Cardiac muscle cell (in vitro differentiated cells and primary cell): ENCODE measurements around the gene CACNA1E. TPM values are rescaled to one million over a fixed set of nuclear protein-coding genes. Genes with fewer than 3 reads are reported as not detected.
"Not testable (repeated sequence)": the region's sequence is repeated elsewhere in the genome, so short reads cannot be mapped to it uniquely, and the experiment has no call there.

Experiments used
- DNase-seq, 2 donors: peaks; one replicate each; pipeline versions ENCODE4 v3.0.0 to v3.0.0-alpha.2; 2010 to 2017; ENCODE audit warnings: low read depth in 1 of 2, low spot score in 1 of 2
- H3K27ac ChIP-seq: fragments of 200-600 bp; sonication (generic); 2 replicates; pipeline ENCODE4 v1.5.1; 2016
- H3K27me3 ChIP-seq: fragments of 200-600 bp; sonication (generic); 2 replicates; pipeline ENCODE4 v1.6.0; 2016; ENCODE audit warnings: control low read depth
- H3K36me3 ChIP-seq: fragments of 200-600 bp; sonication (generic); 2 replicates; pipeline ENCODE4 v1.5.1; 2016; ENCODE audit warnings: control low read depth
- H3K4me1 ChIP-seq: fragments of 200-600 bp; sonication (generic); 2 replicates; pipeline ENCODE4 v1.8.1; 2017; ENCODE audit warnings: low read depth, mild to moderate bottlenecking, mixed run types
- H3K4me3 ChIP-seq: fragments of 200-600 bp; sonication (generic); 2 replicates; pipeline ENCODE4 v1.5.1; 2016; ENCODE audit warnings: mild to moderate bottlenecking
- H3K9me3 ChIP-seq: fragments of 200-600 bp; sonication (generic); 2 replicates; pipeline ENCODE4 v1.5.1; 2017; ENCODE audit warnings: low read depth, mild to moderate bottlenecking, control low read depth
- CTCF ChIP-seq: IDR thresholded peaks from 2 replicates; pipeline ENCODE4 v1.5.1; 2012; ENCODE audit warnings: low read depth, mild to moderate bottlenecking, low read length
- polyA plus RNA-seq: library from polyadenylated mRNA; unstranded; fragments of >200 nt; fragmentation: Nextera tagmentation; extraction: Ambion mirVana; gene quantifications from 2 replicates; pipeline ENCODE4 v1.2.1, GENCODE V29; 2016
- total RNA-seq: library from RNA; depleted of rRNA; stranded (reverse); fragments of >200 nt; gene quantifications from 2 replicates; pipeline ENCODE4 v1.2.3, GENCODE V29; 2016

Gene CACNA1E
- total and polyA plus RNA-seq, 2 experiments from 2014 or later, result 0.36 TPM; not detected in 1

- no peaks in the 10 kb centered on the region for H3K9me3 ChIP-seq
- H3K4me3 ChIP-seq, result no peak overlapping the region
- no peak for TF ChIP-seq CTCF
- no peaks in the 10 kb centered on the region for H3K36me3 ChIP-seq
- H3K27ac ChIP-seq, result no peak overlapping the region
- no peak for DNase-seq
- H3K4me1 ChIP-seq, result peaks cover 22% of the 10 kb centered on the region
- peaks cover 35% of the 10 kb centered on the region for H3K27me3 ChIP-seq
Measured at GRCh38 chr1:181517181-181517875, 34.0 kb downstream of the CACNA1E start.

GRCh38 chr1:181518152-181518551 is 34.8 kb downstream of the CACNA1E start:
- TF ChIP-seq CTCF, result no peak
- Histone ChIP-seq H3K36me3 (no peaks in the 10 kb centered on the region), H3K4me1 (peaks cover 22% of the 10 kb centered on the region), H3K27ac (no peak overlapping the region), H3K9me3 (no peaks in the 10 kb centered on the region), H3K27me3 (peaks cover 34% of the 10 kb centered on the region), H3K4me3 (no peak overlapping the region)
- no peak for DNase-seq

DNA sequence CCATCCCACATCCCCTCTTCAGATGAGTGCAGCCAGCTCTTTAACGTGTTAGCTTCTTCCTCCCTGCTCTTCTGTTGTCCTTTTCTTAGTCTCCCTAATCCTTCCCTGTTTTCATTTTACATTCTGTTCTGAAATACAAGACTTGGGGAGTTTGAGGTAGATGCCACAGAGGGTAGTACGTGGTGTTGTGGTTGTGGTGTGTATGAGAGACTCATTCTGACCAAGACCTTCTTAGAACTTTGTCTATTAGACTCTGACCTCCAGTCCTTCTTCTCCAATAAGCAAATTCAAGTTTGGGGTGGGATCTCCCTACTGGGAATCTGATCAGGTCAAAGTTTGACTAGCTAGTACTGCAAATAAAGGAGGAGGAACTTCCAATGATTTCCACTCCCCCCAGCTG is 39.5 kb downstream of the CACNA1E start:
- Histone ChIP-seq H3K9me3 (no peaks in the 10 kb centered on the region), H3K27me3 (peaks cover 34% of the 10 kb centered on the region), H3K4me3 (no peak overlapping the region), H3K4me1 (peaks cover 2% of the 10 kb centered on the region), H3K36me3 (no peaks in the 10 kb centered on the region), H3K27ac (no peak overlapping the region)
- TF ChIP-seq CTCF, result no peak
- no peak for DNase-seq

DNA sequence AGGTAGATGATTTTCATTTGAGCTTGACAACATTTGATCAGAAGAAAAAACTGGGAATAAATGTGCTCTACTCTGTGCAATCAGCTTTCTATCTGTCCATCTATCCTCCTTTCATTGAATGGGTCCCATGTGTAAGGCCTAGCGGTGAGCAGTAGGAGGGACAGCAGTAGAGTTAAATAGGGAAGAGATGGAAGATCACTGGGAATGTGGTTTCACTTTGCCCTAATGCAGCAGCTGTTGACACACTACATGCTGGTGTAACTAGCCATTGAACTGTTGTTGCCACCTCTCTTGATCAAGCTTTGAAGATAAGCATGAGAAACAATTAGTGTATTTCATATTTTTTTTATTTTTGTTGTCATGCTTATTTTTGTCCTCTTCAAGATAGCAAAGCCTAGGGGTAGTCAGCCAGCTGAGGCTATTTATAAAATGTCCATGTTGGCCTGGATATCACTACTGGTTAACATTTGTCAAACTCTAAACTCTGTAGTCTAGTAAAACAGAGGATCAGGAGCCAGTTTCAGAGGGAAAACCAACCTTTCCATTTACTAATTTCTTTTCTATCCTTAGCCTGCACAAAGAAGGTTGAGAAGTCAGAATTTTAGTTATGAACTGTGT is 41.9 kb downstream of the CACNA1E start:
- Histone ChIP-seq H3K9me3 (no peaks in the 10 kb centered on the region), H3K27me3 (peaks cover 14% of the 10 kb centered on the region), H3K36me3 (no peaks in the 10 kb centered on the region), H3K4me3 (no peak overlapping the region), H3K4me1 (no peaks in the 10 kb centered on the region), H3K27ac (no peak overlapping the region)
- no peak for TF ChIP-seq CTCF
- no peak for DNase-seq

DNA sequence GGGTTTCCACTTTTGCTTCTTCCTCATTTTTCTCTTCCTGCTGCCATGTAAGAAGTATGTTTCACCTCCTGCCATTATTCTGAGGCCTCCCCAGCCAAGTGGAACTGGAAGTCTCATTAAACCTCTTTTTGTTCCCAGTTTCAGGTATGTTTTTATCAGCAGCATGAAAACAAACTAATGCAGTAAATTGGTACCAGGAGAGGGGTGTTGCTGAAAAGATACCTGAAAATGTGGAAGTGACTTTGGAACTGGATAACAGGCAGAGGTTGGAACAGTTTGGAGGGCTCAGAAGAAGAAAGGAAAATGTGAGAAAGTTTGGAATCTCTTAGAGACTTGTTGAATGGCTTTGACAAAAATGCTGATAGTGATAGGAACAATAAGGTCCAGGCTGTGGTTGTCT is 44.9 kb downstream of the CACNA1E start:
- not testable (repeated sequence) for H3K36me3 ChIP-seq, H3K27me3 ChIP-seq, H3K9me3 ChIP-seq, H3K4me1 ChIP-seq, H3K27ac ChIP-seq, H3K4me3 ChIP-seq, DNase-seq

DNA sequence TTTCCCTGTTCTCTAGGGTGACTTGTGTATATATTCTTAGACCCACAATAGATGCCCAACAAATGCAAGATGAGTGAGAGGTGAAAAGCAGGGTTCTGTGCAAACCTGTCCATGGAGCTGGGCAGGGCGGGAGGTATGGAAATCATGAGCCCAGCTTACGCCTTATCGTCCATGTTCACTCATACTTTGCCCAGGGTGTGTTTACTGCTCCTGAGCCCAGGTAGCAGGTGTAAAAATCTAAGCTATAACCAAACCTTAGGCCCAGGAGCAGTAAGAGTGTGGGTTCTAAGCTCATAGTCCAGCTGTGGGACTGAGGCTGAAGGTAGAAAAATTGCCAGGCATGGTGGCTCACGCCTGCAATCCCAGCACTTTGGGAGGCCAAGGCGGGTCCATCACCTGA is 48.1 kb downstream of the CACNA1E start:
- no peak overlapping the region for H3K27ac ChIP-seq
- no peaks in the 10 kb centered on the region for H3K9me3 ChIP-seq
- H3K4me1 ChIP-seq, result no peaks in the 10 kb centered on the region
- H3K36me3 ChIP-seq, result no peaks in the 10 kb centered on the region
- H3K4me3 ChIP-seq, result no peak overlapping the region
- H3K27me3 ChIP-seq, result peaks cover 7% of the 10 kb centered on the region
- no peak for DNase-seq
- TF ChIP-seq CTCF, result no peak
